DND-41 (cell line): ENCODE measurements around the gene IVD.

Source experiments
- CTCF ChIP-seq: IDR thresholded peaks from 2 replicates; pipeline ENCODE4 v1.5.1; 2012; ENCODE audit warnings: borderline replicate concordance, low read length, moderate library complexity, mild to moderate bottlenecking; ENCODE audit not compliant: poor library complexity, severe bottlenecking; ENCODE audit errors: extremely low read depth
- EZH2 ChIP-seq: IDR thresholded peaks from 3 replicates; pipeline ENCODE4 v1.6.1; 2012; ENCODE audit warnings: borderline replicate concordance, low read depth, mild to moderate bottlenecking, moderate library complexity, low read length, inconsistent platforms; ENCODE audit not compliant: severe bottlenecking

- TF ChIP-seq CTCF: no peak
- TF ChIP-seq EZH2: no peak
Measured at GRCh38 chr15:40368719-40369473, 36.7 kb upstream of the IVD start.
